GM13977 (cell line): ENCODE measurements around the gene NAA38.

Experiments used
- DNase-seq: peaks from one replicate; pipeline ENCODE4 v3.0.0; 2012; ENCODE audit warnings: low spot score
- in situ Hi-C: fragments of 300-500 bp; cut with MboI; formaldehyde crosslinking; loops from one replicate; pipeline ENCODE4 v1.12.0; 2022; ENCODE audit warnings: low sequenced_read_pairs, low pct_unique_long_range_greater_than_20kb, mixed read lengths, inconsistent platforms; ENCODE audit not compliant: unreplicated experiment
- TF ChIP-seq, protein P1 (sequence below): IDR thresholded peaks from 2 replicates; pipeline ENCODE4 v1.5.1; 2012; ENCODE audit warnings: mild to moderate bottlenecking, control low read depth; ENCODE audit not compliant: insufficient read depth; ENCODE audit errors: extremely low read depth, missing control alignments

Gene NAA38, protein sequence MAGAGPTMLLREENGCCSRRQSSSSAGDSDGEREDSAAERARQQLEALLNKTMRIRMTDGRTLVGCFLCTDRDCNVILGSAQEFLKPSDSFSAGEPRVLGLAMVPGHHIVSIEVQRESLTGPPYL

DNA sequence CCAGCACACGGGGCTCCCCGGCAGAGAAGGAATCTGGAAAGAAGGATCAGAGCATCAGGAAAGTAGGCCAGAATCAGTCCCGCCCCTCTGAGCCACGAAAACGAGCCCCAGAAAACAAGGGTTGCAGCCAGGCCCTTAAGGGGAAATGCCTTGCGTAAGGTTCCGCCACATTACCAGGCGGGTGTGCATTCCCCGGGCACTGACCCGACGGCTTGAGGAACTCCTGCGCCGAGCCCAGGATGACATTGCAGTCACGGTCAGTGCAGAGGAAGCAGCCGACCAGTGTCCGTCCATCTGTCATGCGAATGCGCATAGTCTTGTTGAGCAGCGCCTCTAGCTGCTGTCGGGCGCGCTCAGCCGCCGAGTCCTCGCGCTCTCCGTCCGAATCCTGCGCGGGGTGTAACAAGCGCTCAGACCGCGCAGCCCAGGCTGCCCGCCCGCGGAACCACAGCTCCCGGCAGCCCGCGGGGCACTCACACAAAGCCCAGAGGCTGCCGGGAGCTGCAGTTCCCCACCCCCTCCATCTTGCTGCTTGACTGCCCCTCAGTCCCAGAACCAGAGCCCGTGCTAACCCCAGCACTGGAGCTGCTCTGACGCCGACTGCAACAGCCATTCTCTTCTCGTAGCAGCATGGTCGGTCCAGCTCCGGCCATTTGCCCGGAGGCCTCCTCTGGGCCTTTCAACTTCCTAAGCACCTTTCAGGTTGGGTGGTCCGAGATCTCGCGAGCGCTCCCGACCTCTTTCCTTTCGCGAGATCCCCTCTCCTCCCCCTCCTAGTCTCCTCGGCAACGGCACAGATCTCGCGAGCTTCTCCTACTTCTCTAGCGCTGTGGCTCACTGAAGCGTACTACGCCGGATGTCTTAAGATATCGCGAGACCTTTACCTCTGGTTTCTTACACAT, at the start of gene NAA38:
Gene NAA38, minus strand, starts transcription at position 749 of the 902 bp plus-strand sequence. Its CDS starts 96 bp downstream, at position 653.
- TF ChIP-seq, protein P1, sequence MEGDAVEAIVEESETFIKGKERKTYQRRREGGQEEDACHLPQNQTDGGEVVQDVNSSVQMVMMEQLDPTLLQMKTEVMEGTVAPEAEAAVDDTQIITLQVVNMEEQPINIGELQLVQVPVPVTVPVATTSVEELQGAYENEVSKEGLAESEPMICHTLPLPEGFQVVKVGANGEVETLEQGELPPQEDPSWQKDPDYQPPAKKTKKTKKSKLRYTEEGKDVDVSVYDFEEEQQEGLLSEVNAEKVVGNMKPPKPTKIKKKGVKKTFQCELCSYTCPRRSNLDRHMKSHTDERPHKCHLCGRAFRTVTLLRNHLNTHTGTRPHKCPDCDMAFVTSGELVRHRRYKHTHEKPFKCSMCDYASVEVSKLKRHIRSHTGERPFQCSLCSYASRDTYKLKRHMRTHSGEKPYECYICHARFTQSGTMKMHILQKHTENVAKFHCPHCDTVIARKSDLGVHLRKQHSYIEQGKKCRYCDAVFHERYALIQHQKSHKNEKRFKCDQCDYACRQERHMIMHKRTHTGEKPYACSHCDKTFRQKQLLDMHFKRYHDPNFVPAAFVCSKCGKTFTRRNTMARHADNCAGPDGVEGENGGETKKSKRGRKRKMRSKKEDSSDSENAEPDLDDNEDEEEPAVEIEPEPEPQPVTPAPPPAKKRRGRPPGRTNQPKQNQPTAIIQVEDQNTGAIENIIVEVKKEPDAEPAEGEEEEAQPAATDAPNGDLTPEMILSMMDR = peak; percentile 60
- peak; percentile 95 for DNase-seq
- in situ Hi-C loops = no loop called here

DNA sequence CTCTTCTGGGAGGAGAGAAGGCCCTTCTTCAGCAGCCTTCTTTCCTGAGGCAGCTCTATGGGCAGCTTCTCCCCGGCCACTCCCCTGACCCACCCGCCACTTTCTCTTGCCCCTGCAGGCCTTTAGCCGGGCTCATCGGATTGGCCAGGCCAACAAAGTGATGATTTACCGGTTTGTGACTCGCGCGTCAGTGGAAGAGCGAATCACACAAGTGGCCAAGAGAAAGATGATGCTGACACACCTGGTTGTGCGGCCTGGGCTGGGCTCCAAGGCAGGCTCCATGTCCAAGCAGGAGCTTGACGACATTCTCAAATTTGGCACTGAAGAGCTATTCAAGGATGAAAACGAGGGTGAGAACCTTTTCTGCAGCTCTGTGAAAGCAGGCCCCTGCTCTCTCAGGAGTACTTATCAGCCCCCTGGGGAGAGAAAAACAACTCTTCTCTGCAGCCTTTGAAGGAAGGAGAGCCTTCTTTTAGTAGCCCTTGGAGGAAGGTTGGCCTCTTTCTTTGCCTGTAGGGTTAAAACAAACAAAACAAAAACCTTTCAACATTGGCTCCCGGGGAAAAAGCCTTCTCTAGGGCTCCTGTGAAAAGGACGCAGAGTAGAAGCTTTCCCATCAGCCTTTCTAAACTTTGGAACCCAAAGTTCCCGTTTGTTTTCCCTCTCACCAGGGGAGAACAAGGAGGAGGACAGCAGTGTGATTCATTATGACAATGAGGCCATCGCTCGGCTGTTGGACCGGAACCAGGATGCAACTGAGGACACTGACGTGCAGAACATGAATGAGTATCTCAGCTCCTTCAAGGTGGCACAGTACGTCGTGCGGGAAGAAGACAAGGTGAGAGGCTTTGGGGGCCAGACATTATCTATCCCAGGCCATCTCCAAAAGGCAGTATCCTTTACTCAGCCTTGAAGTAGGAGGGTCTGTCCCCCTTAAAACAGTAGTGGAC, 46.1 kb upstream of the NAA38 start:
- DNase-seq = no peak
- in situ Hi-C loops = no loop called here
- TF ChIP-seq, protein P1 = no peak

DNA sequence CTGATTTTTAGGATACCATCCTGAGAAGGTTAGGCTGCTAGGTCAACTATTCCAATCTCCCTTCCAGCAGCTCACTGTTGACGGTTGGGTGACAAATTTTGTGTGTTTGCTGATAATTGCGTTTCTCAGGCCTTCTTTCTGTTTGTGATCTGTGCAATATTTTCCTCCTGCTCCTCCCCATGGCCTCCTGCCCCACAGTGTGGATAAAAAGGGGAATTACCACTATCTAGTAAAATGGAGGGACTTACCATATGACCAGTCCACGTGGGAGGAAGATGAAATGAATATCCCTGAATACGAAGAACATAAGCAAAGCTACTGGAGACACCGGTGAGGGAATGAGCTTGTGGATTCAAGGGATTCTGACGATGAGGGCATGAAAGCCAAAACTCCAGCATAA, 40.4 kb upstream of the NAA38 start:
- no peak for DNase-seq
- TF ChIP-seq, protein P1 = peak; percentile 24
- in situ Hi-C loops = no loop called here

DNA sequence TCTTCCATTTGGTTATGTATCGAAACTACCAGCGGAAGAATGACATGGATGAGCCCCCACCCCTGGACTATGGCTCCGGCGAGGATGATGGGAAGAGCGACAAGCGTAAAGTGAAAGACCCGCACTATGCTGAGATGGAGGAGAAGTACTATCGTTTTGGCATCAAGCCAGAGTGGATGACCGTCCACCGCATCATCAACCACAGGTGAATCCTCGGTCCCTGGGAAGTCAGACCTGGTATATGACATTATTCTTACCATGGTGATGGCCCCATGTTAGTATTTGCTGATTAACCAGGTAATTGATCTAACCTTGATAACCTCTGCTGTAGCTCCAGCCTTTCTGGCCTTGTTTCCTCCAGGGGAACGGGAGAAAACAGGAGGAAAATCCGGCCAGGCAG, 39.7 kb upstream of the NAA38 start:
- DNase-seq = no peak
- in situ Hi-C loops = no loop called here
- TF ChIP-seq, protein P1 = no peak

DNA sequence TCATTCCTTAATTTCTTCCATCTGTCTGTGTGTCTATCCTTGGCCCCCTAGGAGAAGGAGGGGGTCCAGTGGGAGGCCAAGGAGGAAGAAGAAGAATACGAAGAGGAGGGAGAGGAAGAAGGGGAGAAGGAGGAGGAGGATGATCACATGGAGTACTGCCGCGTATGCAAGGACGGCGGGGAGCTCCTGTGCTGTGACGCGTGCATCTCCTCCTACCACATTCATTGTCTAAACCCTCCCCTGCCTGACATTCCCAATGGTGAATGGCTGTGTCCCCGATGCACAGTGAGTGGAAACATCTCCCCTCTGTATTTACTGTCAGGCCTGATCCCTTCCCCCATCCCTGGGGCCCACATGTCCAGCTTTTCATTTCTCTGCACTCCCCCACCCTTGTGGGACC, 37.5 kb upstream of the NAA38 start:
- DNase-seq = no peak
- TF ChIP-seq, protein P1 = no peak
- in situ Hi-C loops = no loop called here

DNA sequence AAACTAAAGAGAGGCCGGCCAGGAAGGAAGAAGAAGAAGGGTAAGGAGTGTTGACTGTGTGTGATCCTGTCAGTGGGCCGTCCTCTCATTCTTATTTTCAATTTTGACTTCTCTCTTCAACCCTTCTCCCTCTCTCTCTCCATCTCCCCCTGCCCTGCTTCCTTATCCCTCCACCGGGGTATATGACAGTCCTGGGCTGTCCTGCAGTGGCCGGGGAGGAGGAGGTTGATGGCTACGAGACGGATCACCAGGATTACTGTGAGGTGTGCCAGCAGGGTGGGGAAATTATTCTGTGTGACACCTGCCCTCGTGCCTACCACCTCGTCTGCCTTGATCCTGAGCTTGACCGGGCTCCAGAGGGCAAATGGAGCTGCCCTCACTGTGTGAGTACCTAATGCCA, 36.9 kb upstream of the NAA38 start:
- in situ Hi-C loops = no loop called here
- TF ChIP-seq, protein P1 = no peak
- DNase-seq = no peak
